ENCODE results near the gene SLCO2B1.

DNA sequence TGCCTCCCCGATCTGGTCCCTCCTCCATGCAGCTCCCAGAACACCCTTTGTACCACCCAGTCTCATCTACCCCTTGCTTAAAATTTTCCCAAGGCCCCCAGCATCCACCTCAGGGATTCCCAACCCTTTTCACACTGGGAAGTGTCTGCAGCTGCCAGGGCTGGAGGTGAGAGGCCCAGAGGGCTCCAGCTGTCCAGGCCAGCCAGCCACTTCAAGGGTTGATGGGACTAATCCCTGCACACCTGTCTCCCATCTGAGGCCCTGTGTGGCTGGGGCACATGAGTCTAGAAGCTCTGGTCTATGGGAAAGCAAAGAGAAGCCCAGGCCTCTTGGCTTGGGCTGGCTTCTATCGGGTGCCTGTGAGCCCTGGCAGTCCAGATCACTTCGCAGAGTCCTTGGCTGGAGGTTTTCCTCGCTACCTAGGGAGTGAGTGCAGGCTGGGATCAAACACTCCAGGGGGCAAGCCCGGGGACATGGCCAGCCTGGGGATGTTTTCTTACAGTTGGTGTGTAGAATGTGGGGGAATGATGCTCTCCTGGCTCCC lies 48.6 kb downstream of the SLCO2B1 start:
- TF ChIP-seq, protein P1, sequence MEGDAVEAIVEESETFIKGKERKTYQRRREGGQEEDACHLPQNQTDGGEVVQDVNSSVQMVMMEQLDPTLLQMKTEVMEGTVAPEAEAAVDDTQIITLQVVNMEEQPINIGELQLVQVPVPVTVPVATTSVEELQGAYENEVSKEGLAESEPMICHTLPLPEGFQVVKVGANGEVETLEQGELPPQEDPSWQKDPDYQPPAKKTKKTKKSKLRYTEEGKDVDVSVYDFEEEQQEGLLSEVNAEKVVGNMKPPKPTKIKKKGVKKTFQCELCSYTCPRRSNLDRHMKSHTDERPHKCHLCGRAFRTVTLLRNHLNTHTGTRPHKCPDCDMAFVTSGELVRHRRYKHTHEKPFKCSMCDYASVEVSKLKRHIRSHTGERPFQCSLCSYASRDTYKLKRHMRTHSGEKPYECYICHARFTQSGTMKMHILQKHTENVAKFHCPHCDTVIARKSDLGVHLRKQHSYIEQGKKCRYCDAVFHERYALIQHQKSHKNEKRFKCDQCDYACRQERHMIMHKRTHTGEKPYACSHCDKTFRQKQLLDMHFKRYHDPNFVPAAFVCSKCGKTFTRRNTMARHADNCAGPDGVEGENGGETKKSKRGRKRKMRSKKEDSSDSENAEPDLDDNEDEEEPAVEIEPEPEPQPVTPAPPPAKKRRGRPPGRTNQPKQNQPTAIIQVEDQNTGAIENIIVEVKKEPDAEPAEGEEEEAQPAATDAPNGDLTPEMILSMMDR (IDR thresholded peaks at IDR 0.05; ENCODE audit: low read depth, low read length, poor library complexity, severe bottlenecking), result no peak
- TF ChIP-seq EZH2phosphoT487 (IDR thresholded peaks at IDR 0.05; ENCODE audit: borderline replicate concordance, low read length), result no peak

Measured in DOHH2 (cell line).